Stimulated activated CD4-positive, alpha-beta T cell treated with anti-CD3 and anti-CD28 coated beads, Interleukin-4, amount 100 ng/mL, for 24 hours (primary cell): ENCODE results near the gene LKAAEAR1.

Source experiments
- DNase-seq: peaks from one replicate; pipeline ENCODE4 v3.0.0-alpha.2; 2020

LKAAEAR1 gene

DNA sequence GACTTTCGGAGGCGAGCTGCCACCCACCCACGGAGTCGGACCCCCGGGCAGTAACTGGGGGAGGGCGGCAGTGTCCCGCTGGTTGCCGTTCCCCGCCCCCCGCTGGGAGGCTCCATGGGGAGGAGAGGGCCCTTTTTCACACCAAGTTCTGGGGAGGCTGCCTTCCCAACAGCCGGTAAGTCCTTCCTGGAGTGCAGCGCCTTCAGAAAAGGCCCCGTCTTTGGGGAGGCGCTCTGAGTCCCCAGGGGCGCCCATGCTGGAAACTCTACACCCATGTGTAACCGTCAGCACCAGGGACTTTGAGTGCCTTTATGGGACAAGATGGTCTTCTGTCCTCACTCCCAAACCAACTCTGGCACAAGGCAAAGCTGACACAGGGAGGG lies 34.3 kb downstream of the LKAAEAR1 start:
- DNase-seq = no peak

DNA sequence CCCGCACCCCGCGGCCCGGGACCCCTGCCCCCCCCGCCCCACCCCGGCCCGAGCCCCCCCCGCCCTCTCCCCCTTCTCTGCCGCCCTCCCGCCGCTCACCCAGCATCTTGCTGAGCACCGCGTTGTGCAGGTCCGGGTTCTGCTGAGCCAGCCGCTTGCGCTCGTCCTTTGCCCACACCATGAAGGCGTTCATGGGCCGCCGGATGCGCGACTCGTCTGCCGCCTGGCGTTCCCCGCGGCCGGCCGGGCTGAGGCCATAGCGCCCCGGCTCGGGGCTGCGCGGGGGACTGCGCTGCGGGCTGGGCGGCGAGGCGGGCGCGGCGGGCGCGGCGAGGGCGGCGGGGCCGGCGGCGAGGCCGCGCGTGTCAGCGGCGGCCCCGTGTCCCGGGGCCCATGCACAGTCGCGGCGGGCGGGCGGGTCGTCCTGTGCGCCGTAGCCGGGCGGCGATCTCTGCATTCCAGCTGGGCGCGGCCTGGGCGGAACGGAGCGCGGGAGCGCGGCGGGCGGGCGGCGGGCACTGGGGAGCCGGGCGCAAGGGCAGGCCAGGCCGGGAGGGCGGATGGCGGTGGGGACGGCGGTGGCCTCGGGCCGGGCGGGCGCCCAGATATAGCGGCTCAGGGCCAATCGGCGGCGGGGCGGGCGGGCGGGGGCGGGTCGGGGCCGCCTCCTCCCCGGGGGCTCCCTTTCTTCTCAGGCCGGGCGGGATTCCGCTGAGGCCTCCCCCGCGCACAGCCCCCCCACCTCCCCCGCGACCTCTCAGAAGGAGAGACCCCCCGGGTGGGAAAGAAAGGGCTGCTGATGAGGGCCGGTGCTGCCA lies 34.9 kb downstream of the LKAAEAR1 start, which contains the start of gene SOX18:
Gene SOX18, minus strand, starts transcription at position 580 of the 818 bp plus-strand sequence. Its CDS starts 123 bp downstream, at position 457.
- no peak for DNase-seq

DNA sequence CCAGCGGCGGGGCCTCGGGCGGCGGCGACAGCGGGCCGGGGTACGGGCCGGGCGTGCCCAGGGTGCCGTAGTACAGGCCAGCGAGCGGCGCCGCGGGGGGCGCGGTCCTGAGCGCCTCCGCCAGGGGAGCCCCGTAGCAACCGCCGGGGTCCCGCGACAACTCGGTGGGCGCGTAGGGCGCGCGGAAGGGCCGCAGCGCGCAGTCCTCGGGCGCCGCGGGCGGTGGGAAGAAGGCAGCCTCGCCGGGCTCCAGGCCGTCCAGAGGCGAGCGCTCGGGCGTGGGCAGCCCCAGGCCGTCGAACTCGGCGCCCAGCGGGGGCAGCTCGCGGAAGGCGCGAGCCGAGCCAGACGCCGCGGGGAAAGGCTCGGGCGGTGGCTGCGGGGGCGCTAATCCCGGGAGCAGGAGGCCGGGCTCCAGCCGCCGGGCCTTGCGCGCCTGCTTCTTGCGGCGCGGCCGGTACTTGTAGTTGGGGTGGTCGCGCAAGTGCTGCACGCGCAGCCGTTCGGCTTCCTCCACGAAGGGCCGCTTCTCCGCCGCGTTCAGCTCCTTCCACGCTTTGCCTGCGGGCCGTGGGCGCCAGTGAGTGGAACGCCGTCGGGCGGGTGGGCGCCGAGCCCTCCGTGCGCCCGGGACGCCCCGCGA lies 35.7 kb downstream of the LKAAEAR1 start:
- no peak for DNase-seq

DNA sequence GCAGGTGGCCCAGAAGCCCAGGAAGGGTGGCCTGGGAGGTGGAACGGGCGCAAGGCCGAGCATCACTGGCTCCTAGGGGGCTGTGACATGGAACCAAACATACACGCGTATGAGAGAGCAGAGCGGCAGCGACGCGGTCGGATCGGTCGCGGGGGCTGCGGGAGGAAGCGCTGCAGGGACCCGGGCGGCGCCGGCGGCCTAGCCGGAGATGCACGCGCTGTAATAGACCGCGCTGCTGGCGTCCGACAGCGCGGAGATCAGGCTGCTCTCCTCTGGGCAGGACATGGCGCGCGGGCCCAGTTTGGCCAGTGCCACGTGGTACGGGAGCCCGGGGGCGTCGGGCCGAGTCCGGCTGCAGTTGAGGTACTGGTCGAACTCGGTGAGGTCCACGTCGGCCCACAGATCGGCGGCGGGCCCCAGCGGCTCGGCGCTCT lies 36.2 kb downstream of the LKAAEAR1 start:
- DNase-seq = no peak

DNA sequence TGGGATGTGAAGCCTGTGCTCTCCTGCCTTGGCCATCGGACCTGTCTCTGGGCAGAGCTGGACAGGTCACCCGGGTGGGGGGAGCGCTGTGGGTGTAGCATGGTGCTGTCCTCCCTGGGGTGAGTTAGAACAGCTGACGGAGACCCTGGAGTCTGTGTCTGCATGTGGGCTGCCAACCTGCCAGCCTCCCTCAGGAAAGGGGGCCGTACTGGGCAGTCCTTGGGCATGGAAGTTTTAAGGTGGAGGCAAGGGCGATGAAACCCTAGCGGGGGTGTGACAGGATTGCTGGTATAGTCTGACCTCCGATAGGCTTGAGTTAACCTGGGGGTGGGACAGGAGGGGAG lies 37.2 kb downstream of the LKAAEAR1 start:
- no peak for DNase-seq

DNA sequence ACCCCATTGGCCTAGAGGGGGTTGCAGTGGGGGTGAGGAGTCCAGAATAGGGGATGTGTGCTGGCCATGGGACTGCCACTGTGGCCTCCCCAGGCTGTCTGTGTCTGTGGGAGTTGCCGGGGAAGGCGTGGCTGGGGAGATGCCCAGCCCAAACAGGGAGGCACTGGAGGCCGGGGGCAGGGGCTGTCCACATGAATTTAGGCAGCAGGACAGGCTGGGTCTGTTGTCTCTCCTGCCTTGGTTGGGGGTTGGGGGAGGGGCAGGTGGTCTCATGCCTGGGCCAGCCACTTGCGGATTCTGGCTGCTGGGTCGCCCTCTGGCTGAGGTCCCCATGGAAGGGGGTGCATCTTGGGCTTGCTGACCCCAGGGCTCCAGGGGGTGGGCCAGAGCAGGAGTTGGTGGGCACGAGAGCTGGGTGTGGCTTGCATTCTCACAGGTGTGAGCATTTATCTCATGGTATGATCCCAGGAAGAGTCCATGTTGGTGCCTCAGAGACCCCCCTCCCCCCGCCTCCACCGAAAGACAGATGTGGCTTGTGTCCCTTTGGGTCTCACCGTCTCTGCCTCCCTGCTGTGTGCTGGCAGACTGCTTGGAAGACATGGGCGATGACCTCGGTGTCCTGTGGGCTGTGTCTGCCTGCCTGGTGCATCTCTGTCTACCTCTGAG lies 38.7 kb downstream of the LKAAEAR1 start:
- DNase-seq = no peak

DNA sequence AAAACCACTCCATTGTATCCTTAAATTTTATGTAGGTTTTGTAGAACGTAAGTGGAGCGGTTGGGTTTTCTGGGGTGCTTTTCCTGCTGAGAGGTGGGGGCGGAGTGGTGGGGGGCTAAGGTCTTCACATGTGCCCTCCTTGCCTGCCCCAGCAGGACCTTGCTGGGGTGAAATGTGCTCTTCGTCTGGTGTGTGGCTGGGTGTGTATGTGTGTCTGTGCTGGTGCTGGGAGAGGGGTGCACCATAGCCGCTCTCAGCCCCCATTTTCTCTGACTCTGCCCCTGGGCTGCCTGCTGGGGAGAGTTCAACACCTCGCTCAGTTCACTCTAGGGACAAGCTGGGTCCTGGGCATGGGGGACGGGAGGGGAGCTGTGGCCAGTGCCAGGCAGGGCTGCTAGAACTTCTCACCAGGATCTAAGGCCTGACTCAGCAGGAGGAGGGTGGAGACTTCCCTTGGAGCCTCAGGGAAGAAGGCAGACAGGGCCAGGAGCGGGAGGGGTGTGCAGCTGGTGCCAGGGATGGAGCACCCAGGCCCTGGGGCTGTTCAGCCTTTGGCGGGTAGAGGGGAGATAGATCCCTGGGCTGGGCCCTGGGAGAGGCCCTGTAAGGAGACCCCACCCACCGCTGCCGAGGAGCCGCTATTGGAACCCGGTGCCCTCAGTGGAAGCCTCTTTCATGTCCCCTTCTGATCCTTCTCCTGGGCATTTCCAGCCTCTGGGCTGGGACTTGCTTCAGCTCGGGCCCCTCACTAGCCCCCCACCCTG lies 39.5 kb downstream of the LKAAEAR1 start:
- DNase-seq = no peak

DNA sequence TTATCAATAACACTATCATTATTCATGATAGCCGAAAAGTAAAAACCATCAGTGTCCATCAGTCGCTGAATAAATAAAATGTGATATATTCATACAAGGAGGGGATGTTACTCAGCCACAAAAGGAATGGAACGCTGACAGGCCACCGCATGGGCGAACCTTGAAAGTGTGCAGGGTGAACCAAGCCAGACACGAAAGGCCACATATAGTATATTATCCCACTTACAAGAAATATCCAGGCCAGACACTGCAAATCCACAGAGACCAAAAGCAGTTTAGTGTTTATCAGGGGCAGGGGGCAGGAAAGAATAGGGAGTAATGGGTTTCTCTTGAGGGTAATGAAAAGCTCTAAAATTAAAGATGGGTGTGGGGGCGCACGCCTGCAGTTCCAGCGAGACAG lies 40.4 kb downstream of the LKAAEAR1 start:
- no peak for DNase-seq

DNA sequence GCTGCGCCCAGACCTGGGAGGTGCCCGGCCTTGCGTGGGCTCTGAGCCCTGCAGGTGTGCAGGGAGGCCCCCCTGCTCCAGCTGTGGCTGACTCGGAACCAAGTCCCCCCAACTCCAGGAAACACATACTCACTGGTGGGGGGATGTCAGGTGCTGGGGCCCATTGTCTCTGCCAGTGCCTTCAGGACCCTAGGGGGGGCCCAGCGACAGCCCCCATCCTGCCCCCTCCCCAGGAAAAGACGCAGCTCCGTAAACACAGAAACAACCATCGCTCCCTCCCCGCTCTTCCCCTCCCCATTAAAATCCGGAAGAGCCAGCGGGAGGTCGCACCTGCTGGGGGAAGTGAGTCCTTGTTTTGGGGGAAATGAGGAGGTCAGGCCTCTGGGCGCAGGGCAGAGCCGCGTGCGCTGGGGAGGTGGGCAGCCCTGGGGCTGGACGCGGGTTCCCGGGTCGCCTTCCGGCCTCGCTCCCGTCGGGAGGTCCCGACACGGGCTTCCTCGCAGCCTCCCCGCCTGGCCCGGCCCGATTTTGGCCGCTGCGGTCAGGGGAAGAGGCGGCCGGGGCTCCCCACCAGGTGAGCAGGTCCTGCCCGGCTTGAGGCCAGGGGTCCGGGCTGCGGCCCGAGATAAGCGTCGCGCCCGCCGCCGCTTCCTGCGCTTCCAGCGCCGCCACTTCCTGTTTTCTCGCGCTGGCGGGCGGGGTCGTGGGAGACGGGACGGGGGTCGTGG lies 42.0 kb downstream of the LKAAEAR1 start:
- DNase-seq = no peak

DNA sequence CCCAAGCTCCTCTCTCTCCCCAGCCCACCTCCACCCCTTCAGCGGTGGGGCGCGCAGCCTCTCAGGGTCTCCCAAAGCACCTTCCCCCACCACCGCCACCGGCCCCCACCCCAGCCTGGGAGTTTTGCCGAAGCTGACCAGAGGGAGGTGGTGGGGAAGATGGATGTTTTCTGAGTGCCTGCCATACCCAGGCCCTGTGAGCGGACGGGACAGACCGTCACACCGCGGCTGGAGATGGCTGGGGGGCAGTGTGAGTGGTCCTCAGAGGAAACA lies 42.5 kb downstream of the LKAAEAR1 start:
- no peak for DNase-seq

DNA sequence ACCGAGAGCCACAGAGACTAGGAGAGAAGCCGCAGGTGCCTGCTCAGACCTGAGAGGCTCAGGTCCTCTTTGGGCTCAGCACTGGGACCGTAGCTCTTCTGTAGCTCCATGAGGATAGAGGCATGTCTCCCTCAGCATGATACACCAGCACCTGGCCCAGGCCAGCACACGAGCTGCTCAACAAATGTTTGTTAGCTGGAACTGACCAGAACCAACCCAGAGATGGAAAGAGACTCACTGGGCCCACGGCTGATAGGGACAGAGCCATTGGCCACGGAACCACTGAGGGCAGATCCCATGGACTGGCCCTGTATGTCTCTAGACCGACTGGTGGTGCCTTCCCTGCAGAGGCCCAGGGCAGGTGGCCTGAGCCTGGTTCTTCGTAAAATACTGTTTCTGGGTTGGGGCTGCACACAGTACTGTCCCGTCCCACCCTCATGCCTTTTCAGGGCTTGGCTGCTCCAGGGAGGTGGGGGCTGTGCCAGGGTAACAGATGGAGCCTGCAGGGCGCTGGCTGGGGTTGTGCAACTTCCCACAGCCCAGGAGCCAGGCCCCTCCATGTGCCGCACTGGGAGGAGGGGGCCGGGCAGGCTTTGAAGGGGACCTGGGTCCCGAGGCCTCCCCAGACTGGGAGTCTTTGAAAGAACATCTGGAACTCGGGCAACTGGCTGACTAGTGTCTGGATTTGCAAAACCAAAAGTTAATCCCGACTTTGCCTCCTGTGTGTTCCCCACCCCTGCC lies 43.0 kb downstream of the LKAAEAR1 start:
- DNase-seq = no peak

DNA sequence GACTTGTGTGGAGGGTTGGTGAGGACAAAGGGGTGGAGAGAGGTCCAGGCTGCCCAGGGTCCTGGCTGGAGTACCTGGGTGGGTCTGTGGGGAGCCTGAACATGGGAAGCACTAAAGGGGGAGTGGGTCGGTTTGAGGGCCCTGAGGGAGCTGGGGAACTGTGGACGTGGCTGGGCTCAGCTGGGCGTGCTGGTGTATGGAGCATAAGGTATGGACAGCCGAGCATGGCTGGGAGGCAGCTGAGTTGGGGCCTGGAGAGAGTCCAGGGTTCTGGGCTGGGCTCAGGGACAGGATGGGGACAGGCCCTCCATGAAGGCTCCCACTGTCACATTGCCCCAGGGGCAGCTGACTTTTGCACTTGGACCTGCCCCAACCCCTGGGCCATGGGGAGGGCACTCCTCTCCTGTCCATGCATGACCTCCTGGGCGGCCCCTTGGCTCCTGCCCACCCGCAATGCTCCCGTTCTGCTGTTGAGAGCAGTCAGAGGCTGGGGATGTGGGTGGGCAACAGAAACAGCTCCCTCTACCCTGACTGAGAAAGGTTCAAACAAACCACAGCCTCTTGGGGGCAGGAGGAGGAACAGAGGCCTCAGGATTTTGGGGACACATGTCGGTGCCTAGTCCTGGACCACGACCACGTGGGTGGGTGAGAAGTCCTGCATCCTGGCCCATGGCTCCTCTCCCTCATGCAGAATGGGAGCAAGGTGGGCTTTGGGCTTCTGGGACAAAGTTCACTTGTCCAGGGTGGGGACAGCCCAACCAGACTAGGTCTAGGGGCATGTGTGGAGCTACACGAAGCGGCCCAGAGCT lies 43.8 kb downstream of the LKAAEAR1 start:
- DNase-seq = no peak

DNA sequence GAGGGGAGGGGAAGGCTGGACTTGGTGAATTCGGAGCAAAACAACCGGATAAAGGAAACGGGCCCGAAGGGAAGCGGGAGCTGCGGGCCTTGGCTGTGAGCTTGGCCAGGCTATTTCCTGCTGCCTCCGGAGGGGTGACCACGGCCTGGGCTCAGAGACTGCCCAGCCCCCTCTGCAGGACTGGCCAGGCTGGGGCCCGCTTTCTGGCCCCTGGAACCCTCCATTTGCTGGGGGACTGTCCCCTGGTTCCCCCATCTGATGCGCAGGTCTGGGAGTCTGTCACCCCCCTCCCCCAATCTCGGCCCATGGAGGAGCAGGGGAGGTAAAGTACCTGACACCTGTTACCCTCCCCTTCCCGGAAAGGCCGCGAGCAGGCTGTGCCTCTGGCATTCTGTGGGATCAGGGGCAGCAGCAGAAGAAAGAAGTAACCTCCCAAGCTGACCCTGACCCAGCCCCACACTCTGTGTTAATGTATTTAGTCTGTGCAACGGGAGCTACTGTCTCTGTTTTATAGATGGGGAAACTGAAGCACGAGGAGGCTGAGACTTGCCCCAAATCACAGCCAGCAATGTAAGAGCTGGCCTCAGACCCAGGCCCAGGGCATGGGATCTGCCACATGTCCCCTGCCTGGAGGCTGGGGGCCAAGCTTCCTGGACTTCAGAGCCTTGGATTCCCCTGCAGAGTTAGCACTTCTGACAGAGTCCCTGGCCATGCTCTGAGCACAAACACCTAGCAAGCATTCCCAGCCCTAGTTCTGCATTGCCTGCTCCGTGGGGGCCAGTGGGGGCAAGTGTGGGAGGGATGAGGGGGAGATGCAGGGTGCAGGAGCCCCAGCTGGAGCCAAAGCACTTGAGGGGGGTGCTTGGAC lies 44.7 kb downstream of the LKAAEAR1 start:
- no peak for DNase-seq

DNA sequence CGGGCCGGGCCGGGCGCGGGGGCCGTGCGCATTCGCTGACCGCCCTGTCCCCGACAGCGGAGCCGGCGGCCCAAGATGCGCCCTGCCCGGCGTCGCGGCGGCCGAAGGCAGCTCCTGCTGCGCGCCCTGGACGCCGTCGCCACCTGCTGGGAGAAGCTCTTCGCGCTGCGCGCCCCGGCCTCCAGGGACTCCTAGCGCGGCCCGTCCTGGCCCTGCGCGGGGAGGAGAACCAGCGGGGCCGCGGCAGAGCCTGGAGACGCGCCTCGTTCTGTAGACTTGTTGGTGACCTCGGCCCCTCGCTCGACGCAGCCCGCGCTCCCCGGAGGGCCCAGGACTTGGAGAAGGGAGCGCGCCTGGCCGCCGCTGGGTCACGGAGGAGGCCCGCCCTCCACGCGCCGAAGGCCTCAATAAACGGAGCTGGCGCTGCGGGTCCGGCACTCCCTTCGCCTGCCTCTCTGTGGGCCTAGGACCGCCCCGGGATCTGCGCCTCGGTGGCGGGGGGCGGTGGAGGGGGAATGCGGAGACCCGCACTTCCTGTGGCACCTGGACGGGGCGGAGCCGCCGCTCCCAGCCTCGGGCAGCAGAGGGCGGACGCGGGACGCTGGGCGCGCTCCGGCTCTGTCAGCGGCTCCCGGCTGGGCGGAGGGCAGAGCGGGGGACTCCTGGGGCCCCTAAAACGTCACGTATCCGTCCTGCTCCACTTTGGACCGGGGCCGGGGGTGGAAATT lies 45.5 kb downstream of the LKAAEAR1 start:
- DNase-seq = peak; percentile 78

DNA sequence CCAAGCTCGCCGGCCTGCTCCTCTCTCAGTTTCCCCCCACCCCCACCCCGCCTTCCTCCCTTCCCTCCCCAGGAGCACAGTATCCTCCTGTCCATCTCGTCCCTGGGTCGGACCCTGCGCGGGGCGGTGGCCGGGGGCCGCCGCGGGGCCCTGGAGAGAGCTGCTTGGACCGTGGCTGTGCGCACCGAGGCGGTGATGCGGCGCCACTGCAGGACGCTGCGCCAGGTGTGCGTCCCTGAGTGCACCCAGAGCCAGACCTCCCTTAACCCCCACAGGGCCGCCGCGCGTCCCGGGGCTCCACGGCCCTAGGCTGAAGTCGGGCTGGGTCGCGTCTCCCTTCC lies 46.0 kb downstream of the LKAAEAR1 start:
- DNase-seq = no peak

DNA sequence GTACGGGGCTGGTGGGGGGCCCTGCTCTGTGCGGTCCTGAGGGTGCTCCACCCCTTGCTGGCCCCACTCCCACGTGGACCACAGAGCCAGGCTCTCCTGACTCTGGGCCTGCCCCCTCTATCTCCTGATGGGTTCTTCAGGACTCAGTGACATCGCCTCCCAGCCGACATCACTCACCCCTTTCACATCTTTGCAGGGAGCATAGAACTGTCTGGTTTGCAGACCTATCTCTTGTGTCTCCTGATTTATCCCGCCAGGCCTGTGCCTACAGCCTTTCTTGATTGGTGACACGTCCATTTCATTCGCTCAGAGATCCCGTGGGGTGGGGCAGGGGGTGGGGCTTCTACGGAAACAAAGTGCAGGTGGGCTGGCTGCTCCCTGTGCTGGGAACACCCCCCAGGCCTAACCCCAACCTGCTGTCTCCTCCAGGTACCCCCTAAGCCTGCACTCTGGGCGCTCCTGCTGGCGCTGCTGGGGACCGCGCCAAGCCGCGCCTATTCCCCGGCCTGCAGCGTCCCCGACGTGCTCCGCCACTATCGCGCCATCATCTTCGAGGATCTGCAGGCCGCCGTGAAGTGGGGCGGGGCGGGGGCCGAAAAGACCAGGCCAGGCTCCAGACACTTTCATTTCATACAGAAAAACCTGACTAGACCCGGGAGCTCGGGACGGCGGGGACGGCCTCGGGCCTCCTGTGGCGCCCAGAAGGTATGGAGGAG lies 46.5 kb downstream of the LKAAEAR1 start:
- no peak for DNase-seq

DNA sequence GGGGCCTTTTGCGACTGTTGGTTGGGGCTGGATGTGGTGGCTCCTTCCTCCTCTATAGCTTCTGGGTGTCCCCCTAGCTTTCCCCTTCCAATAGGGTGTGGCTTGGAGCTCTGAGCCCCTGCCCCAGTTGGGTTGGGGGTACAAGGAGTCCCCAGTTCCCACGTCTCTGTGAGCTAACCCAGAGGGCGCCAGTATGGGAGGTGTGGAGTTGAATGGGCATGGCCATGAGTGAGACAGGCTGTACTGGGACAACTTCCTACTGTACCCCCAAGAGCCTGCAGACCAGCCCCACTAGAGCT lies 47.0 kb downstream of the LKAAEAR1 start:
- DNase-seq = no peak

DNA sequence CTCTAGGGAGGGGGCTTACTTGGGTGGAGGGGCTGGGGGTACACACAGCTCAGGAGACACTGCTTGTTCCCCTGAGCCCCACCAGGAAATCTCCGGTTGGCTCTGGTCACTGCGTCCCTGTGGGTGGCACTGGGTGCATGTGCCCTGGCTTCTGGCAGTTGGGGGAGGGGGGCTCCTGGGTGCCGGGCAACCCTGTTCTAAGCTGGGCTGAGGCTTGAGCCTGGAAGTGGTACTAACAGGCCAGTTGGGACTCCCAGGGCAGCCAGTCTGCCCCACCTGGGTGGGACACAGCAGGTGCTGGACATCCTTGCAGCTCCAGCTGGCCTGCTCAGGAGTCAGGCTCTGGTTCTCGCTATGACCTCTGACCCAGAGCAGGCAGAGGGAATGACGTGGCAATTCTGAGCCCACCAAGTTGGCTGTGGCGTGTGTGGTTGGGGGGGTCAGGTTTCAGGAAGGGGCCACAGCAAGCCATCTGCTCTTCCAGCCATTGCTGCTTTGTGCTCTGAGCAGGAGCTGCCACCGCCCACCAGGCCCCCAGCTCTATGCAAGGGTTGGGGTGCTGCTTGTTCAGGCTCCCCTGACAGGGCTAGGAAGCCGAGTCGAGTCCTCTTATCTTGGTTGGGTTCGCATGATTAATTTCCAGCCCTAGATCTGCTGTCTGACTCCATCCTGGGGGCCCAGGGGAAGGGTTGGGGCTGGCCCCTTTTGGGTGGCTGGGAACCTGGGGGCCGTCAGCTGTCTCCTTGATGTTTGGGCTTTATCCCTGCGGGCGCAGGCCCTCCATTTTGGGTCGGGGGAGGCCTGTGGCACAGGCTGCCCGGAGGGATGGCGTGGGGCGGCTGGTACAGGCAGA lies 47.6 kb downstream of the LKAAEAR1 start:
- no peak for DNase-seq
